ES-I3 (cell line): ENCODE data around the gene CD2AP.
"Not testable (repeated sequence)": the region's sequence is repeated elsewhere in the genome, so short reads cannot be mapped to it uniquely, and the experiment has no call there.

Source experiments
- H3K36me3 ChIP-seq: 2 replicates; pipeline ENCODE4 v1.6.1; 2013; ENCODE audit warnings: mild to moderate bottlenecking, low read length, control low read depth, moderate library complexity; ENCODE audit not compliant: insufficient read depth
- H3K4me1 ChIP-seq: 2 replicates; pipeline ENCODE4 v1.6.1; 2013; ENCODE audit warnings: mild to moderate bottlenecking, control low read depth, low read length; ENCODE audit not compliant: insufficient read depth
- H3K9ac ChIP-seq: 2 replicates; pipeline ENCODE4 v1.6.1; 2013; ENCODE audit warnings: low read depth, mild to moderate bottlenecking, low read length, moderate library complexity
- H3K9me3 ChIP-seq: 2 replicates; pipeline ENCODE4 v1.6.1; 2013; ENCODE audit warnings: mild to moderate bottlenecking, low read length, moderate library complexity; ENCODE audit not compliant: control insufficient read depth, insufficient read depth

CD2AP gene

GRCh38 chr6:47477497-47478232 is at the start of gene CD2AP:
CD2AP (plus strand) TSS chr6:47477789; CDS start chr6:47478245, 456 bp downstream.
- Histone ChIP-seq H3K36me3 (no peaks in the 10 kb centered on the region), H3K4me1 (peaks cover 14% of the 10 kb centered on the region), H3K9me3 (no peaks in the 10 kb centered on the region), H3K9ac (peak within 1 kb of the TSS; percentile 93)

DNA sequence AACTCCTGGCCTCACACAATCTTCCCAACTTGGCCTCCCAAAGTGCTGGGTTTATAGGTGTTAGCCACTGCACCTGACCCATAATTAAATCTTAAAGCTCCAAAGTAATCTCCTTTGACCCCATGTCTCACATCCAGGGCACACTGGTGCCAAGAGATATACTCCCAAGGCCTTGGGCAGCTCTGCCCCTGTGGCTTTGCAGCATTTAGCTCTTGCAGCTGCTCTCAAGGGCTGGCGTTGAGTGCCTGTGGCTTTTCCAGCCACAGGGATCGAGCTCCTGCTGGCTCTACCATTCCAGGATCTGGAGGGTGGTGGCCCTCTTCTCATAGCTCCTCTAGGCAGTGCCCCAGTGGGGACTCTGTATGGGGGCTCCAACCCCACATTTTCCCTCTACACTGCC is 49.3 kb upstream of the CD2AP start:
- H3K9ac ChIP-seq, result no peak overlapping the region
- H3K36me3 ChIP-seq, result no peaks in the 10 kb centered on the region
- H3K4me1 ChIP-seq, result peaks cover 10% of the 10 kb centered on the region; the same call in 1 of the 2 replicates
- peaks cover 5% of the 10 kb centered on the region for H3K9me3 ChIP-seq

GRCh38 chr6:47428746-47429664 is 48.6 kb upstream of the CD2AP start:
- Histone ChIP-seq H3K36me3 (no peaks in the 10 kb centered on the region), H3K9me3 (peaks cover 5% of the 10 kb centered on the region), H3K9ac (no peak overlapping the region), H3K4me1 (peaks cover 10% of the 10 kb centered on the region; the same call in 1 of the 2 replicates)

- H3K4me1 ChIP-seq, result peaks cover 5% of the 10 kb centered on the region; the same call in 1 of the 2 replicates
- no peaks in the 10 kb centered on the region for H3K9me3 ChIP-seq
- H3K9ac ChIP-seq, result no peak overlapping the region
- no peaks in the 10 kb centered on the region for H3K36me3 ChIP-seq
These were observed 43.0 kb upstream of the CD2AP start for GRCh38 chr6:47434372-47435253.

DNA sequence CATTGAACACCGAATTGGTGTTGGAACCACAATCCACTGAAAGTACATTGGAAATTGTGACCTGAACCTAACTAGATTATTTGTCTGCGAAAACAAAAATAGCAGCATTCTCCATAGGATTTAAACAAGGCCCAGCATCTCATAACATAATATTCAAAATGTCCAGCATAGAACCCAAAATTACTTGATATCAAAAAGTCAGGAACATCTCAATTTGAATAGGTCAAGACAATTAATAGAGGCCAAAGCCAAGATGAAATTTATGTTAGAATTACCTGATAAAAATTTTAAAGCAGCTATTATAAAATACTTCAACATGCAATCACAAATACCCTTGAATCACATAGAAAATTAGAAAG is 42.4 kb upstream of the CD2AP start:
- H3K4me1 ChIP-seq, result no peaks in the 10 kb centered on the region

DNA sequence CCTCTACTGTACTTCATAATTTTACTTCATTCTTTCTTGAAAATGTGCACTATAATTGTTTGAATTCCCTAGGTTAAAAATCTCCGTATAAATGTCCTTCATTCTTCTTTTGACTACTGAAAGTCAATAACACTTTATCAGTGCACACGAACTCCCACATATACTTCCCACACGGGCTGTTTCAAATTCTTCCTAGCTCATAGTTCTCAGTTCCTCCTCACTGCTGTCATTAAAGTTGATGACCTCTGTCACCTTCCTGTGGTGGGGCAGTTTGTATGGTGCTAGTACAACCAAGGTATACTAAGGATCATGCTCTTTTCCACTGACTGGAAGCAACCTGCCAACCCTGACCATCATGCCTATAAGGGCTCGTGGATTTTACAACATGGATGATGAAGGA is 40.0 kb upstream of the CD2AP start:
- no peak overlapping the region for H3K9ac ChIP-seq
- H3K4me1 ChIP-seq, result no peaks in the 10 kb centered on the region
- H3K9me3 ChIP-seq, result no peaks in the 10 kb centered on the region
- H3K36me3 ChIP-seq, result no peaks in the 10 kb centered on the region

More for the DNA sequence above, 42.4 kb upstream of the CD2AP start:
- no peaks in the 10 kb centered on the region for H3K36me3 ChIP-seq
- no peaks in the 10 kb centered on the region for H3K9me3 ChIP-seq
- H3K9ac ChIP-seq, result no peak overlapping the region

DNA sequence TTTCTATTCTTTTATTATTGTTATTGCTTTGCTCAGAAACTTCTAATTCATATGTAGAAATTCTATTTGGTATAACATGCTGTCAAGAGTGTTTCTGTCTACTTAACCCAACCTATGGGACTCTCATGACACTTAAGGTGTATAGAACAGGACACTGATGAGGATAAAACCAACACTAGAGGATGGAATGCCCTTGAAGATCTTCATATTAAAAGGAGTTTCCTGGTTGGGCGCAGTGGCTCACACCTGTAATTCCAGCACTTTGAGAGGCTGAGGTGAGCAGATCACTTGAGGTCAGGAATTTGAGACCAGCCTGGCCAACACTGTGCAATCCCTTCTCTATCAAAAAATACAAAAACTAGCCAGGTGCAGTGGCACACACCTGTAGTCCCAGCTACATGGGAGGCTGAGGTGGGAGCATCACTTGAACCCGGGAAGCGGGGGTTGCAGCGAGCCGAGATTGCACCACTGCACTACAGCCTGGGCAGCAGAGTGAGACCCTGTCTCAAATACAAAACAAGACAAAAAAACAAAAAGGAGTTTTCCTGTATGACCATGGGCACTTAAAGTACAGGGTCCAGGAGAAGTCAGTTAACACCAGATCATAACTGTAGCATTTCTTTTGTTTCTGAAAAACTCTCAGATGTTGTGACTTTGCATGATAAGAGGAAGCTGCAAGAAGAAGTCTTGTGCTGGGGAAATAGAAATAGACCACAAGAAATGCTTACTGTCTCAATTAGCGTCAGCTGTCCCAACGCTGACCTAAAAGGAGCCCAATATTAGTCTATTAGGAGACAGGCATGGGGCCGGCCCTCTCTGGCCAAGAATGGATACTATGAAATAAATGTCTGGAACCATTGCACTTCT is 38.9 kb upstream of the CD2AP start:
- Histone ChIP-seq H3K9ac (no peak overlapping the region), H3K9me3 (no peaks in the 10 kb centered on the region), H3K4me1 (no peaks in the 10 kb centered on the region), H3K36me3 (no peaks in the 10 kb centered on the region)

GRCh38 chr6:47439348-47439668 is 38.3 kb upstream of the CD2AP start:
- no peaks in the 10 kb centered on the region for H3K4me1 ChIP-seq
- H3K9ac ChIP-seq, result no peak overlapping the region
- H3K36me3 ChIP-seq, result no peaks in the 10 kb centered on the region
- H3K9me3 ChIP-seq, result no peaks in the 10 kb centered on the region

DNA sequence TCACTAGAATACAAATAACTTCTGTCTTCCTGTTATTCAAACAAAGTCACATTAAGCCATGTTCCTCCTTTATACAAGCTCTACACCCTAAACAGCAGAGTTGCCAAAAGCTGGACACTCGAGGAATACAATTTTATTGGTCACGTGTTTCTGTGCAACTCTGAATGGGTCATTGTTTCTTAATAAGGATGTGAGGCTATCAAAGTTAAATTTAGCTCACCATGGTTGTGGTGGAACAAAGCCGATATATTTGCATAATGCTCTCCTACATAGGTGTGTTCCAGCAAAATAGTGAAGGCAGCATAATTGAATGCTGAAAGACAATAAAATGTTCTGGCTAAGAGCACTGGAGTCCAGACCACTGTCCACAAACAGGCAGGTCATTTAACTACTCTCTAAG is 36.9 kb upstream of the CD2AP start:
- Histone ChIP-seq H3K9ac (no peak overlapping the region), H3K9me3 (no peaks in the 10 kb centered on the region; the same call in none of the 2 replicates), H3K36me3 (no peaks in the 10 kb centered on the region), H3K4me1 (no peaks in the 10 kb centered on the region)

DNA sequence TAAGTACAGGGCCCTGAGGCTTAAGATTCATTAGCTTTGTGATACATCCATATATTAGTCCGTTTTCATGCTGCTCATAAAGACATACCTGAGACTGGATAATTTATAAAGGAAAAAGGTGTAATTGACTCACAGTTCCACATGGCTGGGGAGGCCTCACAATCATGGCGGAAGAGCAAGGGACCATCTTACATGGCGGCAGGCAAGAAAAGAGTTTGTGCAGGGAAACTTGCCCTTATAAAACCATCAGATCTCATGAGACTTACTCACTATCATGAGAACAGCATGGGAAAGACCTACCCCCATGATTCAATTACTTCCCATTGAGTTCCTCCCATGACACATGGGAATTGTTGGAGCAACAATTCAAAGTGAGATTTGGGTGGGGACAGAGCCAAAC is 32.6 kb upstream of the CD2AP start:
- H3K36me3 ChIP-seq, H3K9me3 ChIP-seq, H3K9ac ChIP-seq, H3K4me1 ChIP-seq: not testable (repeated sequence)

DNA sequence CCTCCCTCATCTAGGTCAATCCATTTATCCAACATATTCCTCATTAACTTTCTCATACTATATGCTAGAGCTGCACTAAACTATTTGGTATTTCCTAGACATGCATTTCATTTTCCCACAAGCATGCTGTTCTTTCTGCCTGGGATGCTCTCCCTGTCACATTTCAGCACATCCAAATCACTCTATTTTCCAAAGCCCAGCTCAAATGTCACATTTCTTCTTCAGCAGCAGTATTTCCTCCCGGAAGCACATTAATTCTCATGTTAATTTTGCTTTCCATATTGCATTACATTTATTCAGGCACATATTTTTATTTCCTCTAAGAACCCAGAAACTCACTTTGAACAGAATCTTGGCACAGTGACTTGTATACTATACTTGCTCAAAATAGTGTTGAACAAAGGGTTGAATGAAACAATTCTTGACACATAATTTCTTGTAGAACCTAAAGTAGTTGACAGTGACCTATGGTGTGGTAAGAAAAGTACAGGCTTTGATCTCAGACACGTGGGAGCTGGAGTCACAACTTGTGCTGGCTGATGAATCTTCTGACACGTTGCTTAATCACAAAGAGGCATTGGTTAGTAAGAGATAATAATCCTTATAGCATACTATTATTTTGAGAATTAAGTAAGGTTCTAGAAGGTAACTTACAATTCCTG is 30.8 kb upstream of the CD2AP start:
- Histone ChIP-seq H3K4me1 (no peaks in the 10 kb centered on the region), H3K9ac (no peak overlapping the region), H3K9me3 (no peaks in the 10 kb centered on the region; the same call in none of the 2 replicates), H3K36me3 (no peaks in the 10 kb centered on the region)

DNA sequence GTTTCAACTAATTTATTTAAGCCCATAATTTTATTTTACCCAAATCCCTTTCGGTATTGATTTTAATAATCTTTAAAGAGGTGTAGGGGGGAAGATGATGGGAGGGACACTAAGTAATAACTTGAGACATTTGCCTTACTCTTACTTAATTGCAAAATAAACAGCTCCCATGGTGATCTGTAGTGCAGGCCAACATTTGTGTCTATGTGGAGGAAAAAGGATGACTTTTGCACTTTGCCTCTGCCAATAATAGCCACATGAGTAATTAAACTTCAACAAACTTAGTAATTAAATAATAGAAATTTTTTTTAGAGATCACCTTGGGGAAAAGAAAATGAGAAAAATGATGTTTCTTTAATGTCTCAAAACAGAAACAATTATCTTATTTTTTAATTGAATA is 29.9 kb upstream of the CD2AP start:
- H3K9me3 ChIP-seq, result no peaks in the 10 kb centered on the region; the same call in none of the 2 replicates
- H3K9ac ChIP-seq, result no peak overlapping the region
- H3K36me3 ChIP-seq, result no peaks in the 10 kb centered on the region
- H3K4me1 ChIP-seq, result no peaks in the 10 kb centered on the region

DNA sequence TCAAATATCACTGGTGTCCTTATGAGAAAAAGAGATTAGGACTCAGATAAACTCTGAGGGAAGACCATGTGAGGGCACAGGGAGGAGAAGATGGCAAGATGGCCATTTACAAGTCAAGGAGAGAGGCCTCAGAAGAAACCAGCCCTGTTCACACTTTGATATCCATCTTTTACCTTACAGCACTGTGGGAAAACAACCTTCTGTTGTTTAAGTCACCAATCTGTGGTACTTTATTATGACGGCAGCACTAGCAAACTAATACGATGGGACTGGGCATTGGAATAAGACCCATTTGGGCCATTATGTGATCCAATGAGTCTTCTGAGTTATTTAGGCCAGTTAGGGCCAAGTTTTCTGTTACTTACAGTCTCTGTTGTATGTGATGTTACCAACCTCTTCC is 26.4 kb upstream of the CD2AP start:
- no peaks in the 10 kb centered on the region for H3K4me1 ChIP-seq
- no peaks in the 10 kb centered on the region for H3K36me3 ChIP-seq
- H3K9me3 ChIP-seq, result no peaks in the 10 kb centered on the region
- no peak overlapping the region for H3K9ac ChIP-seq
